Gastroesophageal sphincter (tissue), 3 donors: Measurements from ENCODE around the gene CCR7.

Source experiments
- CTCF ChIP-seq, 4 experiments: fragments of 200-600 bp in 2 of 4; fragments of 450-650 bp in 2 of 4; sonication (generic) in 1 of 4; IDR thresholded peaks; one replicate each; pipeline ENCODE4 v1.5.1; 2017 to 2019; ENCODE audit warnings: antibody characterized with exemption in 4 of 4, mild to moderate bottlenecking in 2 of 4, moderate library complexity in 2 of 4
- POLR2A ChIP-seq, 2 donors: fragments of 450-650 bp; IDR thresholded peaks; one replicate each; pipeline ENCODE4 v1.6.1; 2017; ENCODE audit warnings: antibody characterized with exemption in 2 of 2, mild to moderate bottlenecking in 2 of 2, moderate library complexity in 1 of 2
- POLR2AphosphoS5 ChIP-seq: sonication (generic); formaldehyde crosslinking; IDR thresholded peaks from one replicate; pipeline ENCODE4 v1.6.1; 2017; ENCODE audit warnings: antibody characterized with exemption

- TF ChIP-seq POLR2AphosphoS5: no peak
- TF ChIP-seq POLR2A (IDR thresholded peaks at IDR 0.05): no peak
- TF ChIP-seq CTCF (IDR thresholded peaks at IDR 0.05): no peak
Observed at GRCh38 chr17:40604327-40605080, 39.2 kb upstream of the CCR7 start.
